Spleen (tissue), 11 donors: Measurements from ENCODE around the gene EPHX1. TPM values are rescaled to one million over a fixed set of nuclear protein-coding genes. Genes with fewer than 3 reads are reported as not detected.

Experiments used
- DNase-seq: peaks from one replicate; pipeline ENCODE4 v3.0.0-alpha.2; 2020
- H3K27ac ChIP-seq, 8 donors: fragments of 200-600 bp; sonication (generic) in 7 of 8; 1 replicate in 4 of 8; 2 replicates in 4 of 8; pipeline versions ENCODE4 v1.5.0 to v1.8.0; 2016 to 2021; ENCODE audit warnings: inconsistent platforms in 4 of 8, mild to moderate bottlenecking in 4 of 8, moderate library complexity in 1 of 8
- H3K27me3 ChIP-seq, 7 donors: fragments of 200-600 bp; sonication (generic) in 6 of 7; replicated peaks in 1 of 7; 1 replicate in 4 of 7; 2 replicates in 3 of 7; pipeline versions ENCODE4 v1.5.0 to v1.8.0; 2016 to 2021; ENCODE audit warnings: inconsistent platforms in 3 of 7, mild to moderate bottlenecking in 1 of 7
- H3K36me3 ChIP-seq, 6 donors: fragments of 200-600 bp; sonication (generic) in 5 of 6; 1 replicate in 4 of 6; 2 replicates in 2 of 6; pipeline versions ENCODE4 v1.5.0 to v1.8.0; 2016 to 2021; ENCODE audit warnings: inconsistent platforms in 2 of 6
- H3K4me1 ChIP-seq, 6 donors: fragments of 200-600 bp; sonication (generic) in 5 of 6; 1 replicate in 3 of 6; 2 replicates in 3 of 6; pipeline versions ENCODE4 v1.5.0 to v1.8.0; 2016 to 2021; ENCODE audit warnings: inconsistent platforms in 3 of 6
- H3K4me3 ChIP-seq, 8 donors: fragments of 200-600 bp; sonication (generic) in 7 of 8; 1 replicate in 4 of 8; 2 replicates in 4 of 8; pipeline versions ENCODE4 v1.5.0 to v1.8.0; 2016 to 2021; ENCODE audit warnings: inconsistent platforms in 4 of 8, mild to moderate bottlenecking in 4 of 8, moderate library complexity in 2 of 8
- H3K9me3 ChIP-seq, 8 donors: fragments of 200-600 bp; sonication (generic) in 7 of 8; 1 replicate in 4 of 8; 2 replicates in 4 of 8; pipeline versions ENCODE4 v1.5.0 to v1.8.0; 2016 to 2021; ENCODE audit warnings: inconsistent platforms in 4 of 8
- CTCF ChIP-seq, 11 experiments: fragments of 200-600 bp in 7 of 11; fragments of 450-650 bp in 4 of 11; sonication (generic) in 4 of 11; IDR thresholded peaks in 8 of 11; conservative IDR thresholded peaks in 3 of 11; 1 replicate in 7 of 11; 2 replicates in 4 of 11; pipeline versions ENCODE4 v1.4.0 to v1.8.0; 2016 to 2021; ENCODE audit warnings: antibody characterized with exemption in 11 of 11, inconsistent platforms in 4 of 11, mild to moderate bottlenecking in 1 of 11
- POLR2A ChIP-seq, 3 donors: fragments of 450-650 bp; IDR thresholded peaks; one replicate each; pipeline ENCODE4 v1.5.1; 2017; ENCODE audit warnings: antibody characterized with exemption in 3 of 3, mild to moderate bottlenecking in 1 of 3
- POLR2AphosphoS5 ChIP-seq, 3 donors: sonication (generic); formaldehyde crosslinking; IDR thresholded peaks; one replicate each; pipeline ENCODE4 v1.5.1; 2017; ENCODE audit warnings: antibody characterized with exemption in 3 of 3
- WGBS, 5 donors: extraction: QIAGEN DNeasy Blood & Tissue Kit in 3 of 5; methylation state at CpG; one replicate each; pipeline versions ENCODE4 v1.1.5 to v1.1.7; 2013 to 2018; 5-methylcytosine and 5-hydroxymethylcytosine counted together
- intact Hi-C: fragments of 100-400 bp; cut with DNase I; formaldehyde crosslinking; loops from one replicate; pipeline ENCODE4 v1.15.0; 2023; ENCODE audit warnings: low total_unique reads
- polyA plus RNA-seq, 3 donors: library from polyadenylated mRNA; stranded (reverse); fragments of 200-250 nt; gene quantifications; one replicate each; pipeline ENCODE4 v1.2.1, GENCODE V29; 2013
- total RNA-seq, 7 donors: library from RNA; depleted of rRNA in 3 of 7; stranded (reverse); fragments of >200 nt in 3 of 7; fragmentation: NEBNext Ultra II Directional in 4 of 7; extraction: Animal tissue kit (Norgen Biotek cat#: 25700) in 4 of 7; gene quantifications; one replicate each; pipeline versions ENCODE4 v1.1.0 to v1.2.1, GENCODE V29; 2016 to 2021
- donor health status: healthy with polysubstance abuse.
- donor health status: DM: no; HTN: no; CAD: no; lungs with moderate emphysema.
- donor health status: DM: no; HTN: no; CAD: no.
- donor health status: Bipolar disorder and iron deficiency.
- donor health status: healthy.
- donor health status: DM: no; HTN: no; CAD: no.
- donor health status: DM: yes; HTN: yes; CAD: no.

EPHX1 gene
- total and polyA plus RNA-seq, 10 donors, result 3.9 to 92.8 (median 43.9) TPM

DNA sequence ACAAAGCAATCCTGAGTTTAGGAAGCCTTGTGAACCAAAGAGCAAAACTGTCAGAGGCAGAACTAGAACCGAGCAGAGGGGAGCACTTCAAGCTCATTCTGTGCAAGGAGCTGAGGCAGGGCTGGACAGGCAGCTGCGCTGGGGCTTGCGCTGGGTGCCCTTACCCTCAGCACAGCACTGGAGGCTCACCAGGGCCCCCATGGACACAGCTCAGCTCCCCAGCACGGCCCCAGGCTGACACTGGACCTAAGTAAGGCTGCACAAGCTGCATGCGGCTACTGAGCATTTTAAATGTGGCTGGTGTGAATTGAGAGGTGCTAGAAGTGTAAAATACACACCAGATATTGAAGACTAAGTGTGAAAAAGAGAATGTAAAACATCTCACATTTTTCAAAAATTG, 50.2 kb downstream of the EPHX1 start:
- no peaks in the 10 kb centered on the region for H3K27me3 ChIP-seq
- WGBS, 5 donors, result 83 to 97% (median 93%) methylated on average over 5 of the region's 5 CpGs
- H3K36me3 ChIP-seq, result peaks cover under 1 to 100% (median 73%) of the 10 kb centered on the region in 6 donors
- H3K4me1 ChIP-seq, result peaks cover 0 to 45% (median 12%) of the 10 kb centered on the region in 6 donors
- H3K27ac ChIP-seq, result peak overlapping the region in 1 of 8 donors; percentile 51
- H3K4me3 ChIP-seq, result no peak overlapping the region
- intact Hi-C loops, result no loop called here
- peak in 1 of 3 donors; percentile 45 for TF ChIP-seq POLR2AphosphoS5 (IDR thresholded peaks at IDR 0.05)
- TF ChIP-seq CTCF (IDR thresholded peaks at IDR 0.05 in 8 of 11, conservative IDR thresholded peaks at IDR 0.05 in 3 of 11), result no peak
- DNase-seq, result no peak
- H3K9me3 ChIP-seq, result no peaks in the 10 kb centered on the region

DNA sequence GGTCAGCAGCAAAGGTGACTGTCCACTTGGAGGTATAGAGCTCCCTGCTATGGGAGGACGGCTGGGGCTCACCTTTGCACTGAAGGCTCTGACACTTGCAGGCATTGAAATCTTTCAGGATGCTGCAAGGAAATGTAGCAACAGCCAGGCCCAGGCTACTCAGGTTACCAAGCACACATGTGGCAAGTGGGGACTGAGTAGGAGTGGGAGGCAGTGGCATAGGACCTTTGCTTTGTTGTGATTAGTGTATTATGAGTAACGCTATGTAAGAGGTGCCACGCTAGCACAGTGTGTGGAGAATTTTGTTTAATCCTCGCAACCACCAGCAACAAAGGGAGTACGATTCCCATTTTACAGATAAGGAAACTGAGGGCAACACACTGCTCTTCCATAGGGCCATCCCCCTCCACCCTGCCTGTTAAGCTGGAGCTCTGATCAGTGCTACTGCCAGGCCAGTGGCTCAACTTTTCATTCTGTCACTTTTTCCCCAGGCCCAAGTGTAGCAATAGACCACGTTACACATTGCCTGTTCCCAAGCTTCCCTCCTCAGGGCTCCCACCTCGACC, 51.0 kb downstream of the EPHX1 start:
- WGBS, 5 donors, result 74 to 93% (median 83%) methylated on average over 7 of the region's 7 CpGs
- Histone ChIP-seq H3K4me3 (no peak overlapping the region), H3K27ac (peak overlapping the region in 3 of 8 donors; percentile 14 to 51 (median 51)), H3K36me3 (peaks cover 0 to 100% (median 77%) of the 10 kb centered on the region in 6 donors), H3K27me3 (no peaks in the 10 kb centered on the region), H3K9me3 (no peaks in the 10 kb centered on the region), H3K4me1 (peaks cover 0 to 45% (median 12%) of the 10 kb centered on the region in 6 donors)
- TF ChIP-seq CTCF (IDR thresholded peaks at IDR 0.05 in 8 of 11, conservative IDR thresholded peaks at IDR 0.05 in 3 of 11) (no peak), POLR2AphosphoS5 (IDR thresholded peaks at IDR 0.05) (no peak), POLR2A (IDR thresholded peaks at IDR 0.05) (no peak)
- DNase-seq, result no peak
- intact Hi-C loops, result no loop called here

DNA sequence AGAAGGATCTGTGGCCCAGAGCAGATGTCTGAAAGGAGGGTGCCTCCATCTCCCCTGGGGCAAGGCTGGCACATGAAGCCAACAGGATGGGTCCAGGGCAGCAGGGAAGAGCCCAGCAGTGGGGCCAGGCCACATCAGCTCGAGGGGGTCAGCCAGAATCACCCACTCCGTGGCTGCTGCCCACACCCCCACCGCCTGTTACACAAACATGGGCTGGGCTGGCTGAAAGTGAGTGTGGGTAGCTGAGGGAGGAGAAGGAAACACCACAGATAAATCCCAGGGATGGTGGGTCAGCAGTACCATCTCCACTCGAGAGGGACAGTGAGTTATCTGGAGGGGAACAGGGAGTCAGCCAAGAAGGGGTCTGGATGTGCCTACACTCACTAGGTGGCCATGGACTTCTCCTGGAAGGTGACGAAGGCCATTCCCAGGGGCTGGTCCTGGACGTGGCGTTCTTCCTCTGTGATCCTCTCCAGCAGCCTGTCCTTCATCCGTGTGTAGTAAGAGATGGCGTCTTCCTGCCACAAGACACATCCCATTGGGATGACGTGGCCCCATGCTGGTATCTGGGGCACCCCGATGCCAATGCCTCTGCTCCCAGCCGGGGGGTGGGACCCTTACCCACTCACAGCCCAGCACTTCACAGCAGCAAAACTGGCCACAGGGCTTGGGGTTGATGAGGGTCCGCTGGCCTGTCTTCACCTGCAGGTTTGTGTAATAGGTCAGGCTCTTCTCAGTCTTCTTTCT, 52.1 kb downstream of the EPHX1 start:
- WGBS, 5 donors, result 84 to 95% (median 86%) methylated on average over 10 to 13 of the region's 13 CpGs
- Histone ChIP-seq H3K4me1 (peaks cover 0 to 45% (median 17%) of the 10 kb centered on the region in 6 donors), H3K27me3 (no peaks in the 10 kb centered on the region), H3K4me3 (no peak overlapping the region), H3K36me3 (peaks cover 0 to 100% (median 76%) of the 10 kb centered on the region in 6 donors), H3K27ac (peak overlapping the region in 5 of 8 donors; percentile 14 to 51 (median 41)), H3K9me3 (no peaks in the 10 kb centered on the region)
- peak in 1 of 3 donors; percentile 3 for TF ChIP-seq POLR2AphosphoS5 (IDR thresholded peaks at IDR 0.05)
- TF ChIP-seq CTCF (IDR thresholded peaks at IDR 0.05 in 8 of 11, conservative IDR thresholded peaks at IDR 0.05 in 3 of 11), result no peak
- no peak for DNase-seq
- intact Hi-C loops, result no loop called here

- H3K36me3 ChIP-seq, result peaks cover 0 to 100% (median 76%) of the 10 kb centered on the region in 6 donors
- no peaks in the 10 kb centered on the region for H3K9me3 ChIP-seq
- TF ChIP-seq POLR2AphosphoS5 (IDR thresholded peaks at IDR 0.05), result peak in 1 of 3 donors; percentile 5
- TF ChIP-seq CTCF (IDR thresholded peaks at IDR 0.05 in 8 of 11, conservative IDR thresholded peaks at IDR 0.05 in 3 of 11), result no peak
- H3K27me3 ChIP-seq, result no peaks in the 10 kb centered on the region
- H3K27ac ChIP-seq, result no peak overlapping the region
- peaks cover 0 to 50% (median 19%) of the 10 kb centered on the region in 6 donors for H3K4me1 ChIP-seq
- intact Hi-C loops, result no loop called here
- DNase-seq, result no peak
- H3K4me3 ChIP-seq, result no peak overlapping the region
- WGBS, 5 donors, result 77 to 96% (median 93%) methylated on average over 11 to 13 of the region's 13 CpGs
Observed at GRCh38 chr1:225862581-225862950, 52.6 kb downstream of the EPHX1 start.
